ENCODE data around the gene JAZF1.
"Not testable (repeated sequence)": the region's sequence is repeated elsewhere in the genome, so short reads cannot be mapped to it uniquely, and the experiment has no call there.

Gene JAZF1

DNA sequence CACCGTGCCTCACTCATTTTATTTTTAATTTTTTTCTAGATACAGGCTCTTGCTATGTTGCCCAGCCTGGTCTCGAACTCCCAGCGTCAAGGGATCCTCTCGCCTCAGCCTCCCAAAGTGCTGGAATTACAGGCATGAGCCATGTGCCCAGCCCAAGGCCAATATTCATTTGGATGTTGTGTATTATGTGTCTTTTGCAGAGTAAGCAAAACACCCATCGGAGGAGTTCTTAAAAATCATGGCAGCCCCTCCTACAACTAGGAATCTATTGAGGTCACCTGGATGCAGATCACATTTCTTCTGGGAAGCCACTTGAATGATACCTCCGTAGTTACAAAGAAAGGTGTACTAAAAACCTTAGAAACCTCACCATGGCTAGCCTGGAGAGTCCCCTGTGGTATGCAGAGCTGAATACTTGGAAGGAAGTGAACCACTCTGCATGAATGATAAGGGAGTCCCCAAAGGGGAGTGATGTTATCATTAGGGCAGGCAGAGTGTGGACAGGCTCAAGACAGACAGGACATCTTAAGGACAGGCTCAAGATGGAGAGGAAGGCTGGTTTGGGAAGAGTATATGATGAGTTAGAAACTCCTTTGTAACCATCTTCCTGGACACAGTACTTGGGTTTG, 254.9 kb downstream of the JAZF1 start:
- DNase-seq = no peak

DNA sequence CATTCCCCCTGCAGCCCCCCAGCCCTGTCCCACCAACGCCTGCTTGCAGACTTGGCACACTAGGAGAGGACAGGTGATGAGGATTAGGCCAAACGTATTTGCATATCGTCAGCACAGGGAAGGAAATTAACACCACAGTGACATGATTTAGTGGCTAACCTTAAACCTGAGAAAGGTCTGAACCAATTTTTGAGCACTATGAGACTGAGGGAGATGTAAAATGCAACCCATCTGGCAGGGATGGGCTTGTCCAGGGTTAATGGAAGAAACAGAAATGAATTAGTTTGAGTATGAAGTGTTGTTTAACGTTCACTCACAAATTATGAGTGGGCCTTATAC, 257.0 kb downstream of the JAZF1 start:
- no peak for DNase-seq

DNA sequence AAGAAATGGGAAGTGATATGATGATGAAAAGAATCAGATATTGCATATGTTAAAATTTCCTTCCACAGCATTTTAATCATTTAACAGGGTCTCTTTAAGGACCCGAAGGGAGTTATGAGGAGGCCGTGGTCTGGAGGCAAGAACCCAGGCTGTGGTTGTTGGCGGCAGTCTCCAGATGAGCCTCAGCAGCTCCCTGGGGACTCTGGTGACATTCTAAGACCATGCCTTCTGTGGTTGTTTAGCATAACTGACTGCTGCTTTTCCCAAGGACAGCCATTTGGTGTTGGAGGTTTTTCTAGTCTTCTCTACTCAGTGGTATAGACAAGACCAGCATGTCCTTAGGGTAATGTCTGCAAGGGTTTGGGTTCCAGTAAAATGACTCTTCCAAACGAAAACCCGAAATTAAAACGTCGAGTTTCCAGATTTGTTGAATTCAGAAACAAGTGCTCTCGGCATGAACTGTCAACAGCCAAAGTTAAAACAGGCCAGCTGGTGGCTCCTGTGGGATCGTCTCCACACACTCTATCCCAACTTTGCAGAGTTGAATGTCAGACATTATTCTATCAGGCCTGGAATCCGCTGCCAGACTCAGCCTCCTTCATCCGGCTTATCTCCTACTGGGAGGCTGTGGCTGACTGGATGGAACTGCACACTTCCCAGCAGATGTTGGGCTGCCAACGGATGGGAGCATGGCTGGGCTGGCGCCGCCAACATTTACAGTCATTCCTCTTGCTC, 257.5 kb downstream of the JAZF1 start:
- DNase-seq = no peak

DNA sequence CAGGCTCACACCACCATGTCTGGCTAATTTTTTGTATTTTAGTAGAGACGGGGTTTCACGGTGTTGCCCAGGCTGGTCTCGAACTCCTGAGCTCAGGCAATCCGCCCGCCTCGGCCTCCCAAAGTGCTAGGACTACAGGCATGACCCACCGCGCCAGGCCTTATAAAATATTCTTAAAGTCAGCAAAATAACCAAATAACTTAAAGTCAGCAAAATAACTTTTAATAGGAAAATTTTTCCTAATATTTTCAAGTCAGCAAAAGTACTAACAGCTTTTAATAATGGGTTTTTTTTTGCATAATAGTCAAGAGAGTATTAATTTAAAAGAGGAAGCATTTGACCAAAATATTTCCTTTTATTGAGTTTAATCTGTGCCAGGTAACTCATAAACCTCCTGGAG, 258.2 kb downstream of the JAZF1 start:
- not testable (repeated sequence) for DNase-seq

DNA sequence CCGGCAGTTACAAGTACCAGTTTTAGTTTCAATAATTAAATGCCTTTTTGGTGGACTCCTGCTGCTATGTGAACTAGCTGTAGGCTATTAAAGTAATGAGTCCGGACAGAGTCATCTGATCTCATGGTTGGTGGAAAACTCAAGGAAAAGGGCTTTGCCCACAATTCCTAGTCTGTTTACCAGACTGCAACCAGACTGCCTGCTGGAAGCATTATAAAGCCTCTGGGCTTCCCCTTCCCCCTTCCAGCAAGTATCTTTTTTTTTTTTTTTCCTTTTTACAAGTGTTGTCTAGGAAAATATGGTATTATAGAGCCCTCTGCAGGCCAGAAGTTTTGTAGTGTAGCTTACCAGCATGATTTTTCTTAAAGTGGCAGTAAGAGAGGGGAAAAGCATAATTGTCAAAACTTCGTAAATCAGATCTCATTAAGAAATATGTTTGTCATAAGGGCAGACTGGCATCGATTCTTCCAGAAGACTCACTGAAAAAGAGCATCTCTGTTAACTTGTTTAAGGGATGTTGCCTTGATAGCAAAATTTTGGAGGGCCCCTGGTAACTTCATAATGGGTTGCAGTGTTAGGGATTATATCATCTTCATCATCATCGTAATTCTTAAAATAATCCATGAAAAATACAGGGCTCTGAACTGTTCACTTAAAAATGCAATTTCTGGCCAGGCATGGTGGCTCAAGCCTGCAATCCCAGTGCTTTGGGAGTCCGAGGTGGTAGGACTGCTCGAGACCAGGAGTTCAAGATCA, 259.3 kb downstream of the JAZF1 start:
- peak; percentile 10 for DNase-seq

DNA sequence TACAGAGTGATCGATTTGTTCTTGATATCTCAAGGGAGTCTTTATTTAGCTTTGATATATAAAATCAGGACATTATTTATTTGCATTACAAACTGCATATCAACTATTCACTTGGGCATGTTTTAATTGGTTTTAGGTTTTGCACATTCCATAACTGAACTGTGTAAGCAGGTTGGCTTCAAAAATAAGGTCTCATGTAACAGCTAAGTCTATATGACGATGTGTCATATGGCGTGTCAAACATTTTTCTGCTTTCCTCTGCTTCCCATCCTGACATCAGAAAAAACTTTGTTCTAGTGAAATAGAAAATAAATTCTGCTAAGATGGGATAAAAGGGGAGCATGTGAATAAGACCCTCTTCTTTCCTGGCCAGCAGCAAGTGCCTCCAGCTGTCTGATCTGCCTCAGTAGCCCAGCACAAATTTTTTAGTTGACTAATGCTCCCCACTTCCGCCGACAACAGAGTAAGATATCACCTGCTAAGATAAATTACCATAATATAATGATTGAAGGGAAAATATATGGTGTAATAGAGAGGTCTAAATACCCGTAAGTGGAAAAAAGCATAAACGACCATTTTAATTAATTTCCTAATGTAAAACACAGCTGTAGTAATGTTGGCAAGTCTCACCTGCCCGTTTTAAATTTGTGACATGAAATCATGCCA, 260.2 kb downstream of the JAZF1 start:
- DNase-seq = no peak

DNA sequence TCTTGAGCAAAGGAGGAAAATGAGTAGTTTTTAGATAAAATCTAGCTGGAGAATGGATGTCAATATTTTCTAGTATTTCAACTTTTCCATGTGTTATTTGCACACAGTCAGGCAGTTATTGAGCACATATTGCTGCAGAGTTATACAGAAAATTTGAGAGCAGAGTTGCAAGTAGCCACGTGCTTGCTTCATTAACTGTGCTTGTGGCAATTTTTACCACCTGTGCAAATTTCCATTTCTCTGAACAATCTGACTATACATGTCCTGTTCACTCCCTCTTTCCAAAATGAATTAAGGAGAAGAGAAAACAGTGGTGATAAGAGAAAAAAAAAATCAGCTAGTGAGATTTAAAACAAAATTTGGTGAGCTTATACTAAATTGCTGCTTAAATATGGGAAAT, 262.1 kb downstream of the JAZF1 start:
- no peak for DNase-seq

DNA sequence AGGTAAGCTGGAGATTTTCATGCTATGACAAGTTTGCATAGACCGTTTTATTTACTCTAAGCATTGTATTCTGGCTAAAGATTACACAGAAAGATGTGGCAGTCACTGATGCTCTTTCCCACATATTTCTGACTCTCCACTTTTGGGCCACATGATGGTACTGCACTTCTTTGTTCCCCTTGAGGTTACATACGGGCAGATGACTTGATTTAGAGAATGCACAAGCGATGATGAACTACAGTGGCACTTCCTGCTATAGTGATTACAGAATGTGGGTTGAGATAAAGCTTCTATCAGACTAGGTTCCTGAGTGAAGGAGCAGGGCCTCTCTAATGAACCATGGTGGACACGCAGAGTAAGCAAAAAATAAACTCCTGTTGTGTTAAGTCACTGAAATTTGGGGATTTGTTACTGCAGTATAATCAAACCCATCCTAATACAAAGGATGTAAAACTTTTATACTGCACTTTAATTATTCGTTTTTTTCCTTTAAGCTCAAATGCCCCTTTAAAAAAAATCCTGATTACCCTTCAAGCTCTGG, 262.8 kb downstream of the JAZF1 start:
- no peak for DNase-seq

DNA sequence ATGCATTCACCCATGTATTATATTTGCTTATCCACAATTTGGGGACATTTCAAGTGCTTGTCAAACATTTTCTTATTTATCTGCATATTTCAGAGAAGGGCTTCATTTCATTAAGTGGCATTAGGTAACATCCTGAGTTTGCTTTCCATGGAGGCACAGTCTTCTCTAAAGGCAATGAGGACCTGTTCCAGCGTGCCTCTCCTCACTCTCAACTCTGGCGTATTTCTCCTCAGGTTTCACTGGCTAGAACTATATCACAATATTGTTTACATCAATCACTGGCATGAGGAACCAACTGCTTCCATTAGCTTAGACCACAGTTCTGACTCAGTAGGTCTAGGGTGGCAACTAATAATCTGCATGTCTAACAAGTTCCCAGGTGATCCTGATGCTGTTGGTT, 263.5 kb downstream of the JAZF1 start:
- DNase-seq = no peak

DNA sequence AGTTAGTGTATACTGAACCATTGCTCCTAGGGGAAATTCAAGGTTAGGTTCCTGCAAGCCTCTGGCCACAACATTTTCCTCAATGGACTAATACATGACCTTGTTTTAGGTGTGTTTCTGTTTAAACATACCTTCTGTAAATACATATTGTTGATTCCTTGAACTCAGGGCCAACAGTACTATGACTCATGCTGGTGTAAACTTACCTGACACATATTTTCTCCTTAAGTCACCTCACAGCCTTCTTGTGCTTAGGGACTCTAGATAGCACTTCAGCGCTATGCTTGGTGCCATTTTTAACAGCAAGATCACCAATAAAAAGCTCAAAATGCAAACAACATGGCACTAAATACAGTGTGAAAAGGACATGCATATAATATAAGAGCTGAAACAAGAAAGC, 264.2 kb downstream of the JAZF1 start:
- no peak for DNase-seq

DNA sequence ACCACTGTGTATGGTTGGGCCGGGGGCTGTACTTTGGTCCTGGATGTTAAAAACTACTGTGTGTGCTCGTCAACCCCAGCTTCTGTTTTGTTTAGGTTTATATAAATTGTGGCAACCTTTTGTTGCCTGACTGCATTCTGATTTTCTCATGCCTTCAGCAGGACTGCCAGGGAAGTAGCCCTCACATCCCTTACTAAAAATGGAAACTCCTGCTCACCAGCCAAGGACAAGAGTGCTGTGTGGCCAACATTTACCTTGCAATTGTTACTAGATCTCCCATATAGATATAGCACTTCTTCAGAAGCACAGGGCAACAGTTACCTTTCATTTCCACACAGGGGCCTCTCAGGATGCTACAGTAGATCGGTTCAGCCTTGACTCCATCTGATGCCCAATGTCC, 266.2 kb downstream of the JAZF1 start:
- DNase-seq = no peak

DNA sequence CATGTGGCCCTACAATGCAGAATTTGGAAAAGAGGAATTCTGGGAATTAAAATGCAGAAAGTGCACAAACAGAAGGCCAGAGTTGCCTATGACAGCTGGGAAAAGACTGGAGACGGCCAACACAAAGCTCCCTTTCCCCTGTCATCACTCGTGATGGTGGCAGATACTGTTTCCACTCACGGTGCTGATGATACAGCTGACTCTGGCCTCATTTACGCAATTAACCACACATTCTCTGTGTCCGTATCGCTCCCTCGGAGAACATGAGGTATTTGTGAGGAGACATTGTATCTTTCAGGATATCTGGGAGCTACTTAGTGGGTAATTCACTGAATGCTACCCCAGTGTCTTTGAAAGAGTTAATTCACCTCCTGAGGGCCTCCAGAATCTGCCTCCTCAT, 267.8 kb downstream of the JAZF1 start:
- no peak for DNase-seq

DNA sequence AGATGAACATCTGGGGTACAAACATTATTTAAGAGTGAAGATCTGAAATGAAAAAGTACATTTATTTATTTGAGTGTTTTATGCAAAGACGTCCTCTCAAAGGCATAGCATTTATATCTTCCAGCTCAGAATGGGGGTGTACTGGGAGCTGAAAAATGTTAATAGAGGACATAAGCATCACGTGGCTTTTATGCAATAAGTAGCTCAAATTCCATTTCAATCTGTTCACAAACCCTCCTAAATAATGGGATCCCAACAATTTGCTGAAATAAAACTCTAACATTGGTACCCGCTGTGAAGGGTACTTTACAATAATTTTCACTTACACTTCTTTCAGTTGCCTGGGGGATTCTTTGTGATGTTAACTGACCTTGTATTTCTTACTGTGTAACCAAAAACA, 268.7 kb downstream of the JAZF1 start:
- DNase-seq = no peak

DNA sequence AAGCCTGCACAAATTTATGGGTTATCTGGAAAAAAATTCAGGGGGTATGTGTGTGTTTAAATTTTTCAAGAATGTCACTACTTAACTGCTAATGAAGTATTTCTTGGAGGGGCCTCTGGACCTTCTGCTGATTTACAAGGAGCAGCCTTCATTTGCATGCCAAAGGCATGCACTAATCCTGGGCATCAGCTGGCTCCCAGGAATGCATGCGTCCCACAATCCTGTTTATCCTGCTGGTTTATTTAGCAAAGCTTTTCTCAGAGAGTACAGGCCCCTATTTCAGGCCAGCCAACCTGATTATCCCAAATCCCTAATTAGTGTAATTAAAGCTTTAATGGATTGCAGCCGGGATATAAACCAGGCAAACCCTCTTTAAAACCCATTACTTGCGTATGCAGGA, 270.3 kb downstream of the JAZF1 start:
- DNase-seq = no peak

DNA sequence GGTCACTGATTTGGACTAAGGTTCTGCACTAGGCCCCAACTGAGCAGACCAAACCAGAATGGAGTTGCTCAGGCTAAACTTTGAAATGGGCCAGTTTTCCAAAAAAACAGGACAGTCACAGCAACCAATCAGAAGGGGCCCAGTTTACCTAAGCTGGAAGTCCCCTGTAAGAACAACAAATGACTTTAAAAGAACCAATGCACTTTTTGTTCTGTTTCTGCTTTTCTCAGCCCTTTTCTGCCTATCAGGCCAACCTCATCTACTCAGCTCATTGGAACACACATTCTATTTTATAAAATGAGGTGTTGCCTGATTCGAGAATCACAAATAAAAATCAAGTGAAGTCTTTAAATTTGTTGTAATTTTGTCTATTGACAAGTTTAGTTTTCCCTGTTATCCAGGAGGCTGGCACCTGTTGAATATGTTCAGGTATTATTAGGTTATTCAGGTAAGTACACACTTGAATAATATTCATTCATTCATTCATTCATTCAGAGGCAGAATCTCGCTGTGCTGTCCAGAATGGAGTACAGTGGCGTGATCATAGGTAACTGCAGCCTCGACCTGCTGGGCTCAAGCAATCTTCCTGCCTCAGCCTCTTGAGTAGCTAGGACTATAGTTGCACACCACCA, 271.9 kb downstream of the JAZF1 start:
- DNase-seq = no peak

DNA sequence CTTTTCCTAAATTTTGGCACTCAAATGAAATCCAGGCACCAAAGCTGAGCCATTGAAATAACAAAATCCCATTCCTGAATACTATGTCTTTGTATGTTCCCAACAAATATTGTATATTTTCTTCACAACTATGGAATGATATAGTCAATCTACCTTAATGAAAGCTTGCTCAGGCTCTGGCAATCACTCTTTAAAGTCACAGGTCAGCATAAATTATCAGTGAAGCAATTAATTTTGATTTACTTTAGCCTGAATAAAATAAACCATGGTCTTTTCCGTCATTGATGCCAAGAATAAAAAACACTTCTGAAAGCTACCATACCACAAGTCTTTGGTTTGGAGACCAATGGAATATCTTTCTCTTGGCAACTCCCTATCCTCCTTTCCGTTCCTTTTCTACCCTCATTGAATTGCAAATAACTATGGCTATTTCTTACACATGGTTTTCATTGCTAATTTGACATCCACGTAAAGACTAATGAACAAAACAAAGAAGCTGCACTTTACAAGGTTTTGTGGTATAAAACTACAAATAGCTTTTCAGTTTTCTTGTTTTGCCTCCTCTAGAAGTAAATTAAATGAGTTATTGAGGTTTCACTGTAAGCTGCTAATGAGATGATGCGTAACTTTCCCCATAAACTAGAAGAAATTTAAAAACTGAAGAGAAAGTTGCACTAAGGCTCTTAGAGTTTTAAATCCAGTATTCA, 274.1 kb downstream of the JAZF1 start:
- no peak for DNase-seq

DNA sequence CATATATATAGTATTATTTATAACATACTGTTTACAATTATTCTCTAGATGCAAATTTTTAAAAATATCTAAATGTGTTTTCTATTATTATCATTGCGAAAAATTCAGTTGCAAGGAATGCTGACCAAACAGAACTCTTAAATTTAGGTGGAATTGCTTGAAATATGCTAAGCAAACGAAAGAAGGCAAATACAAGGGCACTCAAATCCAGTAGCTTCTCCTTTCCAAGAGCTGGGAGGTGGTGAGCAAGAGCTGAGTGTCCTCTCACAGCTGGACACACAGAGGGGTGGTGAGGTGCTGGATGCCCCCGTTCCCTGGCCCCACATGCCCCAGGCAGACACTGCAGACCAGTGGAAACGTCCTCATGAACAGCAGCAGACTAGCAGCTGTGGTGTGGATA, 274.6 kb downstream of the JAZF1 start:
- no peak for DNase-seq

DNA sequence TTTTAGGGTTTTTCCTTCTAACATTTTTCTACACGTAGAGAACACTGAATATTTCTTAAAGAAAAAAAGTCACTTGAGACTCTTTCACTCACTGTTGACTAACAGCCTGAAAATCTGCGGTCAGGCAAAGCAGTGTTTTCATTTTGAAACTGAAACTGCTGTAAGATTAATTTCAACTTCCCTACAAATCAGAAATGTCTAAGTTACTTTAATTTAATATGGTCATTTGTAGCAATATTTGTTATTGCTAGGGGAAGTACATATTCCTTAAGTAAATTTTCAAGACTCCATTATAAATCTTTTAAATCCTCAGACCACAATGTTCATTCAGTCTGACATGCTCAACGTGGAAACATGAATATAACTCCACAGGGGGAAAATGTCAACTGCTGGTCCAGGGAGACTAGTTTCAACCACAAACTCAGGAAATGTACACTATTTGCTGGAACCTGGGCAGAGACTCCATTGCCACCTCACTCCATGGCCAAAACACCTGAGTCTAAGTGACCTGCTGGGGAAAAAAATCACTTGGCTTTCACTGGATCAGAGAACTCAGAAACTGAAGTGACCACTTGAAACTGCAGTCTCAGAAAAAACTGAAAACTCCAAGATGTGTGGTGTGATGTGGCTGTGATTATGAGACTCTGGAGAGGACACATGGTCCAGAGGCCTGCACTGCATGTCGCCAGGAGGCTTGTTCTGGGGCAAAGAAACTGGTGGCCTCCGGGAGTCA, 279.4 kb downstream of the JAZF1 start:
- DNase-seq = peak; percentile 44

DNA sequence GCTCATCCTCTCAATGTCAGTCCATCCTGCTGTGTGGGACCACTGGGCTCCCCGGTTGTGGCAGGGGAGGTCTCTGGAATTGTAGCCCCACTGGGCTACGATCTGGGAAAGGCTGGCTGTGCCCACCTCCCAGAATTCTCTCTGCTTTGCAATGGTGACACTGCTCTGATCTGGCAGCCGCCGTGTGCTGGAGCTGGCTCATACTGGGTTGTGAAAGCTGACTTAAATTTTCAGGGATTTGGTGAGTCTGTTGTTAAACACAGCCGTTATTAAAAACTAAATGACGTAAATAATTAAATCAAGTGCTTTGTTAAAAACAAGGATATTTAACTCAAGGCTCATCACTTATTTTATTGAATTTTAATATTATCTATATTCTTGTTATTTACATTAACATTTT, 280.6 kb downstream of the JAZF1 start:
- DNase-seq = no peak

DNA sequence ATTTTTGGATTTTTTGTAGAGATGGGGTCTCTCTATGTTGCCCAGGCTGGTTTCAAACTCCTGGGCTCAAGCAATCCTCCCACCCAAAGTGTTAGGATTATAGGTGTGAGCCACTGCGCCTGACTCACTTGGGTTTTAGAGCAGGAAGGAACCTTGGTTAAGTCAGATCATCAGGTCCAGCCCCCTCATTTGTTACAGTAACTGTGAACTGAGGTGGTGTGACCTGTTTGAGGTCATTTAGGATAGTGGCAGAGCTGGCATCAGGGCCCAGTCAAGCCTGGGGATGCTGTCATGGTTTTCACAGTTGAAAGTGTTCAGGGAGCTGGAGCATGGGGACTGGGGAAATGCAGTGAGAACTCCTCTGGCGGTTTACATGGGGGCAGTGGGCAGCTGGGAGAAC, 281.0 kb downstream of the JAZF1 start:
- DNase-seq = peak; percentile 38

DNA sequence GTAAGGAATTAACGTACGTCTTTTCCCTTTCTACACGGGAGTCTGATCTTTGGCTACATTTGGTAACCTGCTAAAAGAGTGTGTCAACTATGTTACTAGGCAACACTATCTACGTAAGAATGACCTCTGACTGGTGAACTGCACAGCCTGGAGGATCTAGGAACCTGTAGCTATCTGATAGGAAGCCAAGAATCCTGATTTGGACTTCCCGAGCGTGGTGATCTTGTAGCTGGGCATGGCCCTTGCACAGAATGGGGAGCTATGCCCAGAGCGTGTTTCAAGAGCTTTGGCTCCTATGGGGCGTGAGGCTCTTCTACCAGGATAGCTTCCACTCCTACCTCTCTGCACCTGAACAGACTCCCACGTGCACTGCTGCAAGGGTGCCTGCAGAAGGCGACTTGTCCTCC, 283.2 kb downstream of the JAZF1 start:
- no peak for DNase-seq

DNA sequence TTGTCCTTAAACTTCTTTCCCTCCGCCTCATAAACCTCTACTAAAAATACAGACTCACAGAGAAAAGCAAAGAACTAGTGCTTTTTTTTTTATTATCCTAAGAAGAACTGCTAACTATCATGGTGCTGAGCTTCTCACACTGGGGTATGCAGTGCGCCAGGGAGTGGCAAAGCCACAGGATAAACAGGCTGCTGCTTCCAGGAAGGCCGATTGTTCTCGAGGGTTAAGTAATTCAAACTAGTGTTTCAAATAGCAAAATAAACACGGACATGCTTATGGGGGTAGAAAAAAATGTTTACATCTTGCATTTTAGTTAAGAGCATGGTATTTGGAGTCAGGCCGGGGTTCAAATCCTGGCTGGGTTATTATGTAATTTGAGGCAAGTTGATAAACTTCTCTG, 283.6 kb downstream of the JAZF1 start:
- no peak for DNase-seq

Measured in stimulated activated CD4-positive, alpha-beta T cell treated with anti-CD3 and anti-CD28 coated beads, Interleukin-15, amount 100 ng/mL, for 24 hours (primary cell).